ENCODE data around the gene SPHKAP.
"Not testable (repeated sequence)": the region's sequence is repeated elsewhere in the genome, so short reads cannot be mapped to it uniquely, and the experiment has no call there.

Gene SPHKAP

GRCh38 chr2:228038967-228039366 lies 142.5 kb downstream of the SPHKAP start:
- no peak for DNase-seq (ENCODE audit: insufficient read length, low spot score)
- no peak for FAIRE-seq

GRCh38 chr2:228037915-228038314 lies 143.6 kb downstream of the SPHKAP start:
- no peak for DNase-seq (ENCODE audit: insufficient read length, low spot score)
- FAIRE-seq, result no peak

- no peak for FAIRE-seq
- DNase-seq (ENCODE audit: insufficient read length, low spot score), result no peak
These were observed 157.9 kb downstream of the SPHKAP start for GRCh38 chr2:228023619-228024018.

- FAIRE-seq (no peak), DNase-seq (ENCODE audit: insufficient read length, low spot score) (no peak)
These were observed 163.2 kb downstream of the SPHKAP start for GRCh38 chr2:228018311-228018710.

- FAIRE-seq, result no peak
- no peak for DNase-seq (ENCODE audit: insufficient read length, low spot score)
These were observed 163.7 kb downstream of the SPHKAP start for GRCh38 chr2:228017784-228018183.

GRCh38 chr2:228016402-228016801 lies 165.1 kb downstream of the SPHKAP start:
- no peak for DNase-seq (ENCODE audit: insufficient read length, low spot score)
- FAIRE-seq, result no peak

GRCh38 chr2:228015741-228016140 lies 165.7 kb downstream of the SPHKAP start:
- DNase-seq (ENCODE audit: insufficient read length, low spot score), result no peak
- no peak for FAIRE-seq

- FAIRE-seq, result no peak
- no peak for DNase-seq (ENCODE audit: insufficient read length, low spot score)
These were observed 185.1 kb downstream of the SPHKAP start for GRCh38 chr2:227996366-227996765.

GRCh38 chr2:227990937-227991336 lies 190.6 kb downstream of the SPHKAP start:
- FAIRE-seq (no peak), DNase-seq (ENCODE audit: insufficient read length, low spot score) (no peak)

GRCh38 chr2:227973241-227973640 lies 208.2 kb downstream of the SPHKAP start:
- no peak for FAIRE-seq
- no peak for DNase-seq (ENCODE audit: insufficient read length, low spot score)

GRCh38 chr2:227971619-227972230 lies 209.8 kb downstream of the SPHKAP start:
- no peak for FAIRE-seq
- DNase-seq (ENCODE audit: insufficient read length, low spot score), result no peak

- DNase-seq (ENCODE audit: insufficient read length, low spot score) (no peak), FAIRE-seq (no peak)
These were observed 221.2 kb downstream of the SPHKAP start for GRCh38 chr2:227960317-227960716.

- DNase-seq (ENCODE audit: insufficient read length, low spot score), result no peak
- no peak for FAIRE-seq
These were observed 238.5 kb downstream of the SPHKAP start for GRCh38 chr2:227942965-227943364.

- DNase-seq (ENCODE audit: insufficient read length, low spot score) (no peak), FAIRE-seq (no peak)
These were observed 239.5 kb downstream of the SPHKAP start for GRCh38 chr2:227942021-227942420.

- DNase-seq (ENCODE audit: insufficient read length, low spot score), result peak; percentile 4
These were observed 242.0 kb downstream of the SPHKAP start for GRCh38 chr2:227939271-227940027.

GRCh38 chr2:227936249-227936648 lies 245.2 kb downstream of the SPHKAP start:
- not testable (repeated sequence) for FAIRE-seq

More at GRCh38 chr2:227939271-227940027, 242.0 kb downstream of the SPHKAP start:
- no peak for FAIRE-seq

GRCh38 chr2:227933884-227934283 lies 247.6 kb downstream of the SPHKAP start:
- DNase-seq (ENCODE audit: insufficient read length, low spot score), result no peak
- no peak for FAIRE-seq

More at GRCh38 chr2:227936249-227936648, 245.2 kb downstream of the SPHKAP start:
- DNase-seq (ENCODE audit: insufficient read length, low spot score), result not testable (repeated sequence)

GRCh38 chr2:227932403-227932802 lies 249.1 kb downstream of the SPHKAP start:
- DNase-seq (ENCODE audit: insufficient read length, low spot score) (no peak), FAIRE-seq (no peak)

- DNase-seq (ENCODE audit: insufficient read length, low spot score), result no peak
- FAIRE-seq, result no peak
These were observed 249.5 kb downstream of the SPHKAP start for GRCh38 chr2:227932001-227932400.

All from GM19239 (cell line).